GM19372 (cell line): ENCODE results near the gene CEP112.

Experiments used
- ATAC-seq: cut with Tn5 transposase; IDR thresholded peaks from one replicate; pipeline ENCODE4 v1.9.1; 2021; ENCODE audit warnings: mild to moderate bottlenecking, low read depth, moderate library complexity; ENCODE audit not compliant: unreplicated experiment

CEP112 gene

DNA sequence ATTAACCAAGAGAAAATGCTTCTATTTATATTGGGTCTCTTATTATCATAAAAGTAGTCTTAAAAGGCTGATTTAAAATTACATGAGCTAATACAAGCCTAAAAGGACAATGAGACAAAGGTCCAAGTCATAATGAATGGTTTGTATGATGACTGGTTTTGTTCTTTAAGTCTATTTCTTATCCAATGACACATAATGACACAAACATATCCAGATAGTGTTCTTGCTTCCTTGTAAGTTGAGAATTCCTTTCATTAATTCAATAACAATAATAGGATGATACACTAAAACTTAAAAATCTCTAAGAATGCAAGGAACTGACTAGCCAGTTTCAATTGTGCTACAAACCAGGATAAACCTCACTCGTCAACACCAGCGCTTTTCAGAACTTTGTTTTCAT lies 244.1 kb downstream of the CEP112 start:
- ATAC-seq: no peak

DNA sequence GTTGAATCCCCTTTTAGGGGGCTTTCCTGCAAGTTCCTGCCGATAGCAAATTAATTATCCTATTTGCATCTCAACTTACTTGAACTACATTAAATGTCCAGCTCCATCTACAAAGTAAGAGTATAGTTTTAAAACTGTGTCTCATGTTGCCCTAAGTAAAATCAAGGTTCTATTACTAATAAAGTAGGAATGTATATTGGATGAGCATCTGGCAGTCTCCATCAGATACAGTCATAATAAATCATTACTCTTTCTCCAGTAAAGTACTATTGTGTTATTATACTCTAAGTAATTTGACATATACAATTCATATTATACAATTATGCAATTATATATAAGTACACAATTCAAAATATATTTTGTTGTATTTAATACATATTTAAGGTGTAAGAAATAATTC lies 249.3 kb downstream of the CEP112 start:
- no peak for ATAC-seq

GRCh38 chr17:65941356-65941899 lies 250.5 kb downstream of the CEP112 start:
- ATAC-seq: no peak

GRCh38 chr17:65936013-65936412 lies 255.9 kb downstream of the CEP112 start:
- ATAC-seq: no peak

GRCh38 chr17:65933290-65933689 lies 258.6 kb downstream of the CEP112 start:
- ATAC-seq: no peak

GRCh38 chr17:65931246-65932149 lies 260.4 kb downstream of the CEP112 start:
- no peak for ATAC-seq

GRCh38 chr17:65930140-65930730 lies 261.7 kb downstream of the CEP112 start:
- no peak for ATAC-seq

DNA sequence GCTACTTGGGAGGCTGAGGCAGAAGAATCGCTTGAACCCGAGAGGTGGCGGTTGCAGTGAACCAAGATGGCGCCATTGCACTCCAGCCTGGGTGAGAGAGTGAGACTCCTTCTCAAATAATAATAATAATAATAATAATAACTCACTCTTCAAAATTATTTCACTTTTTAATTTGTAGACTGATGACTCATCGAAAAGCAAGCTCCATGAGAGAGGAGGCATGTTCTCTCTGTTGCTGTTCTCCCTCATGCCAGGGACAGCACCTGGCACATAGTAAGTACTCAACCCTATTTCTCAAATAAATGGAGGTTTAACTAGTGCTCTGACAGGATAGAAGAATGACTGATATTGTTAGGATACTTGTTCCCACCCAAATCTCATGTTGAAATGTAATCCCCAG lies 265.3 kb downstream of the CEP112 start:
- no peak for ATAC-seq

DNA sequence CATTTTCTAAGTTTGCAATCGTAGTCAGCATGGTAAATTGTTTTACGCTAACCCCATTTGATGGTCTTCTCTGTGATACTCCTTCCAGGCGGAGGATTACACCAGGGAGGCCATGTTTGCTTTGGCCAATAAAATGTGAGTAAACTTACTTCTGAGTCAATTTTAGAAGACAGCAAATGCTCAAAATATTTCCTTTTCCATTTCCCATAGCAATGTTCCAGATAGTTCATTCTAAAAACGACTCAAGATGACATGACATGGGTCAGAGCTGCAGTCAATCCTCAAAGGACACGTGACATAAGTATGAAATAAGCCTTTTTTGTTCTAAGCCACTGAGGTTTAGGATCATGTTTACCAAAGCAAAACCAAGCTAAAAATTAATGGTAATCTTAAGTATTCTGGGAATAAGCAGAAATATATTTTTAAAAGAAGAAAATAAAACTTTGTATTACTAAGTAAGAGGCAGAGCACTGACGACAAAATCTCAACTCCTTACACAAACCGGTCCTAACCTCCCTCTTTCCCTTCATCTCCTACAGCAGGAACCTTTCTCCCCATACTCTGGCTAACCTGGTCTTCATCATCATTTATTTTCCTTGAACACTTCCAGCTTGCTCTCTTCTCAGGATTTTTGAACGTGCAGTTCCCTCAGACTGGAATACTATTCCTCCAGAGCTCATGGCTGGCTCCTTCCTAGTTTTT lies 266.2 kb downstream of the CEP112 start:
- no peak for ATAC-seq

DNA sequence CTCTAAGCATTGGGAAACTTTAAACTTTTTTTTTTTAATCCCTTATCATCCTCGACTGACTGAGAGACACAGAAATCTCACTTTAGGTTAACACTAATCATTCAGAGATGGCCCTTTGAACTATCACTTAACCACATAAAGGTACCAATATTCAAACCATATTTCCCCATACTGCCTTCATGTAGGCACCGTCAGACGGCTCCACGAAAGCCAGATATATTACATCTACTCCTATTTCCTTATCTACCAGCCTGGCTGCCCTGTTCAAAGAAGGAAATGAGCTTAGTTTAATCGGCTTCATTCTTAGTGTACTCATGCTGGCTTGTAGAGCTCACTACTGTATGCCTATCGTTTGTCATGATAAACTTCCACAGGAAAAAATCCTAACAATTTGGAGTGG lies 270.9 kb downstream of the CEP112 start:
- ATAC-seq: no peak

GRCh38 chr17:65918916-65919315 lies 273.0 kb downstream of the CEP112 start:
- ATAC-seq: no peak

GRCh38 chr17:65918500-65918899 lies 273.4 kb downstream of the CEP112 start:
- ATAC-seq: no peak

DNA sequence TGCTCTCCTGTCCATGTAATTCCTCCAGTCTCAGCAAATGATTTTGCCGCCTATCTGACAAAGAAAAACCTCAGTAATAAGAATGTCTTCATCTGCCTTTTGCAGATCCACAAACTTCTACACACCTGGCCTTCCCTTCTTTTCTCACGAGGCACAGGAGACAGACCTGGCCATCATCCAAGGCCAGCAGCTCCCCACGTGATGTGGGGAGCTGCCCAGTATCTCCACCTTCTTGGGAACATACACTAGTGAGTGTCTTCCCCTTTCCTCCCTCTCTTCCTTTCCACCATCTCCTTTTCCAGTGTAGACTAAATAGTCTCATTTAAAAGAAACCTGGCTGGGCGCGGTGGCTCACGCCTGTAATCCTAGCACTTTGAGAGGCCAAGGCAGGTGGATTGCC lies 274.4 kb downstream of the CEP112 start:
- no peak for ATAC-seq

- no peak for ATAC-seq
Measured at GRCh38 chr17:65916425-65916824, 275.5 kb downstream of the CEP112 start.

DNA sequence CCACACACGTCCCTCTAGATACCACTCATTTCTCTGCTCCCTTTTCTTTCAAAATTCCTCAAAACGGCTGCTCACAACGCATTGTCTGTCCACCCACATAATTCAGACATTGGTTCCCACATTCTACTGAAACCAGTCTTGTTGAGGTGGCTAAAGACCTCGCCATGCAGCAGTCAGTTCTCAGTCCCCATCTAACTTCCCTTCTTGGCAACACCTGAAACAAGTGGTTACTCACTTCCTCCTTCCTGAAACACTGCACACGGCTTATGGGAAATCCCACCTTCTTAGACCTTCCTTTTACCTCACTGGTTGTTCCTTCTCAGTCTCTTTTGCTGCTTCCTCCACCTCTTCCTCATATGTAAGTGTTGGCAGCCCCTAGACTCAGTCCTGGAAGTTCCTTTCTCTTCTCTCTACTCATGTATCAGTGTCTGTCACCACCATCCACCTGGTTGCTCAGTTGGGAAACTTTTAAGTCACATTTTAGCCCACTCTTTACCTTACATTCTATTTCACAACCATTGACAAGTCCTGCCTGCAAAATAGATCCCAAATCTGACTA lies 277.1 kb downstream of the CEP112 start:
- peak; percentile 93 for ATAC-seq

- ATAC-seq: no peak
Measured at GRCh38 chr17:65913326-65913850, 278.5 kb downstream of the CEP112 start.

DNA sequence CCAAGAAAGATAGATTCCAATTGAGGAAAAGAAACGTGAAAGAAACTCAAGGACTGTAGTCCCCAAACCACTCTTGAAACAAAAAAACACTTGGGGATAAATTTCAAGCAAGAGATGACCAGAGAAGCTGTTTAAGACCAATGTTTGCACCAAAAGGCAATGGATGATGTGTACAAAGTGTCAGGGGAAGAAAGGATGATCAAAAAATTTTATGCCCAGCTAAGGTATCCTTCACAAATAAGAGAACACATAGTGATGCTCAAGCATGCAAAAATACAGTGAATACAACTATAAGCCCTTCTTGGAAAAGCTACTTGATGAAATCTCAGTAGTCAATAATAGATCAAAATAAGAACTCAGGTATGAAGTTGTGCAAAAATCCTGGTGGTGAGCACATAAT lies 281.1 kb downstream of the CEP112 start:
- no peak for ATAC-seq

- ATAC-seq: no peak
Measured at GRCh38 chr17:65902831-65903522, 289.0 kb downstream of the CEP112 start.

DNA sequence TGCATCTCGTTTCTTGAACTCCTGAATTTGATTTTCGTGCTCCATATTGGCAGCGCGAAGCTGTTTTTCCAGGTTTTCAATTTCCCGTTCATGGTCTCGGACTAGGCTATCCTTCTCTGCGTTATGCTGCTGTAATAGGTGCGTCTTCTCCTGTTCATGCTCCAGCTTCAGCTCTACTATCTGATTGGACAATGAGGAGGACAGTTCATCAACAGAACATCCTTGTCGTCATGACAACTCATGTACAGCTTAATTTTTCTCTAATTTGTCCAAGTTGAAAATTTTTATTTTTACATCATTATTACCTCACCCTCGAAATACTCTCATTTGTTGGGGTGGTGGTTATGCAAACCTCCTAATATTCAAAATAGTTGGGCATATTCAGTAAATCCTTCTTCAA lies 289.8 kb downstream of the CEP112 start:
- ATAC-seq: no peak

DNA sequence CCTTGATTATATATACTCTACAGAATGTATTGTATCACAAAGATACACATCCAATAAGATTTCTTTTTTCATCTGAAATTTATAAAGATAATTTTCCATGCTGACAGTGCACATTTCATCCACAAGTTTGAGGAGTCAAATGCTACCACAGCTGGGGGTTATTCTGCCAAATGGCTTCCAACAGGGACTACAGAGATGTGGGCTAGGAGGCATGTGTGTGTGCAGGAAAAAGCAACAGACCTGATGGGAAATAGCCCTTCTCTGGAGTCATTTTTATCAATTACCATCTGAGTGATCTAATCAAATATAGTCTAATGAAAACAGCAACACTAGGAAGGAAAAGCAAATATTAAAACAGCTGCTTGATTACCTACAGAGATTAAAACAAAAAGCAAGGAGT lies 290.5 kb downstream of the CEP112 start:
- ATAC-seq: no peak
